ENCODE results near the gene TMEM269. TPM values are rescaled to one million over a fixed set of nuclear protein-coding genes. Genes with fewer than 3 reads are reported as not detected.

Gene TMEM269
- total and polyA plus RNA-seq, 9 of the 15 experiments (the other 6 are each of a cell fraction or from before 2014, with no cell fraction given), result 0.09 to 0.49 (median 0.21) TPM

DNA sequence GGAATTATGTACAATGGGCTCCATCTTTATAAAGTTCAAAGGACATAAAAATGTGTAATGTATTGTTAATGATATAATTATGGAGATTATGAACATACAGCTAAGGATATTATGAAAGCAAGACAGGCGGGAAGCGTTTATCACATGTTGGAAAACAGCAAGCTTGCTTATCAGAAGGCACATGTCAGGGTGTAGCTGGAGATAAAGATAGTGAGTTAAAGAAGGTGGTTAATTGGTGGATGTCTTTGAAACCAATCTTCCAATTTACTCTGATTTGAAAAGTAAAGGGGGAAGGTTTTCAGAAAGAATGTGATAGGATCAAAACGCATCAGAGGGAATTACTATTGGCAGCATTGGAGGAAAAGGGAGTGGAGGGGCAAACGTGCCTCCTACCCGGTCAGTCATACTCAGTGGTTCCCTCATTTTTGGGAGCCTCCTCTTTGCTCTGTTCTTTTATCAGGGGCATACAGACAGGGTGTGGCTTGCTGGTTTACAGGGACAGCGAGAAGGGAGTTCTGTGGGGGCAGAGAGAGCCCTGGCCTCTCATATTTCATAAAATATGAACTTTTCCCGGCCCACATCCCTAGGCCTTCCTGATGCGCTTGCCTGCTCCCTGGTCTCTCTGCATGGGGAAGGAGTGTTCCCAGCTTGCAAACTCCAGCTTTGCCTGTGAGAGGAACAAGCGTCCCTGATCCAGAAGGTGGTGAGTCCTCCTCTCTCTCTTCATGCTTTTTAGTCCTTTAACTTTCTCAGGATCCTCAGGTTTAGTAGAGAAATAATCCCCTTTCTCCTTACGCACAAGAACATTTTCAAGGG lies 40.5 kb downstream of the TMEM269 start (continued):
- TF ChIP-seq MYC (IDR thresholded peaks at IDR 0.05; ENCODE audit: low read depth, low read length) (peak; percentile 92), MYC (CRISPR knock-in tag; IDR thresholded peaks at IDR 0.05; ENCODE audit: borderline replicate concordance, low read depth) (no peak), FOXJ3 (CRISPR knock-in tag; IDR thresholded peaks at IDR 0.05) (no peak), GABPB1 (CRISPR knock-in tag; IDR thresholded peaks at IDR 0.05) (peak; percentile 46; the same call in 1 of the 2 replicates), RBM34 (IDR thresholded peaks at IDR 0.05; ENCODE audit: borderline replicate concordance, insufficient read depth, low read length) (no peak), RFX5 (IDR thresholded peaks at IDR 0.05; ENCODE audit: low read depth, low read length) (0 out of 2 replicates have a peak, but pooled peaks have one; percentile 20), MYNN (IDR thresholded peaks at IDR 0.05) (peak; percentile 77), MYNN (CRISPR knock-in tag; IDR thresholded peaks at IDR 0.05) (no peak), ZNF764 (CRISPR knock-in tag; IDR thresholded peaks at IDR 0.05; ENCODE audit: low read depth) (no peak), TCF7 (IDR thresholded peaks at IDR 0.05; ENCODE audit: borderline replicate concordance) (peak; percentile 16; the same call in 1 of the 2 replicates), EP400 (IDR thresholded peaks at IDR 0.05) (peak; percentile 88), FOXA3 (CRISPR knock-in tag; conservative IDR thresholded peaks at IDR 0.05 in 1 of 2, IDR thresholded peaks at IDR 0.05 in 1 of 2) (peak in 1 of 2 experiments; percentile 4; a peak in 1 of 4 replicates), CBFA2T3 (IDR thresholded peaks at IDR 0.05) (peak; percentile 99), SREBF2 (CRISPR knock-in tag; IDR thresholded peaks at IDR 0.05) (no peak), TRIM28 (IDR thresholded peaks at IDR 0.05) (0 out of 2 replicates have a peak, but pooled peaks have one; percentile 80), NCOA6 (IDR thresholded peaks at IDR 0.05) (peak; percentile 65; the same call in 1 of the 2 replicates), L3MBTL2 (IDR thresholded peaks at IDR 0.05) (peak; percentile 95), CBX2 (IDR thresholded peaks at IDR 0.05; ENCODE audit: insufficient read depth, low read length, poor library complexity, severe bottlenecking) (no peak), RBFOX2 (IDR thresholded peaks at IDR 0.05; ENCODE audit: low read depth, low read length) (peak; percentile 43; the same call in 1 of the 2 replicates), MBD2 (IDR thresholded peaks at IDR 0.05; ENCODE audit: borderline replicate concordance, low read depth) (peak; percentile 82), TAF1 (IDR thresholded peaks at IDR 0.05; ENCODE audit: control insufficient read depth, extremely low read depth, insufficient read depth, low read length, severe bottlenecking) (peak; percentile 45), NFIC (IDR thresholded peaks at IDR 0.05) (peak; percentile 92), ZNF347 (CRISPR knock-in tag; IDR thresholded peaks at IDR 0.05; ENCODE audit: low read depth) (no peak), ESRRA (IDR thresholded peaks at IDR 0.05; ENCODE audit: borderline replicate concordance, low read depth) (0 out of 2 replicates have a peak, but pooled peaks have one; percentile 20), NFE2L1 (tag; IDR thresholded peaks at IDR 0.05; ENCODE audit: borderline replicate concordance, low read depth) (no peak), BACH1 (tag; IDR thresholded peaks at IDR 0.05) (0 out of 2 replicates have a peak, but pooled peaks have one; percentile 14), BRD9 (IDR thresholded peaks at IDR 0.05; ENCODE audit: low read depth, partially characterized antibody) (peak; percentile 74)
- TF ChIP-seq, protein P1, sequence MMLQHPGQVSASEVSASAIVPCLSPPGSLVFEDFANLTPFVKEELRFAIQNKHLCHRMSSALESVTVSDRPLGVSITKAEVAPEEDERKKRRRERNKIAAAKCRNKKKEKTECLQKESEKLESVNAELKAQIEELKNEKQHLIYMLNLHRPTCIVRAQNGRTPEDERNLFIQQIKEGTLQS (IDR thresholded peaks at IDR 0.05), result peak; percentile 52; the same call in 1 of the 2 replicates
- TF ChIP-seq, protein P1 (CRISPR knock-in tag; conservative IDR thresholded peaks at IDR 0.05), result no peak; the same call in 1 of the 2 replicates
- TF ChIP-seq, protein P2, sequence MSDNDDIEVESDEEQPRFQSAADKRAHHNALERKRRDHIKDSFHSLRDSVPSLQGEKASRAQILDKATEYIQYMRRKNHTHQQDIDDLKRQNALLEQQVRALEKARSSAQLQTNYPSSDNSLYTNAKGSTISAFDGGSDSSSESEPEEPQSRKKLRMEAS (CRISPR knock-in tag; IDR thresholded peaks at IDR 0.05), result no peak; the same call in 1 of the 2 replicates
